Body of pancreas (tissue), 4 donors: ENCODE results near the gene LRRTM3.

Experiments used
- POLR2A ChIP-seq, 3 donors: fragments of 450-650 bp; IDR thresholded peaks; one replicate each; pipeline ENCODE4 v1.6.1; 2016; ENCODE audit warnings: antibody characterized with exemption in 3 of 3, mild to moderate bottlenecking in 2 of 3
- TF ChIP-seq, protein P1 (sequence below), 7 experiments: fragments of 450-650 bp in 4 of 7; fragments of 200-600 bp in 3 of 7; sonication (generic) in 3 of 7; IDR thresholded peaks; one replicate each; pipeline ENCODE4 v1.5.1; 2016 to 2019; ENCODE audit warnings: antibody characterized with exemption in 7 of 7

DNA sequence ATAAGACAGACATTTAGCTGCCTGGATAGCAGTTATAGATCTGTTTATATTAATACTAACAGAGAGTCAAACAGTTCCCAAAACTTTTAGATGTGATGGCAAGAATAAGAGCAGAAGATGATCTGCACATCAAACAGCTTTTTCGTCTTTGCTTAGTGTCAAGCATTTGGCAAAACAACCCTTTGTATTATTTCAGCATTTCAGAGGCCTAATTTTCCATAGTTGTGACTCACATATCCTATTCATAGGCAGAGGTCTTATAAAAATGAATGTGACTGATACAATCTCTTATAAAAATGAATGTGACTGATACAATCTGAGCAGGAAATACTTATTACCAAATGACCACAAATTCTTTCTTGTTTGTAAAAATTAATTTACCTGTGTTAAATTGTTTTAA lies 71.2 kb downstream of the LRRTM3 start:
- TF ChIP-seq, protein P1, sequence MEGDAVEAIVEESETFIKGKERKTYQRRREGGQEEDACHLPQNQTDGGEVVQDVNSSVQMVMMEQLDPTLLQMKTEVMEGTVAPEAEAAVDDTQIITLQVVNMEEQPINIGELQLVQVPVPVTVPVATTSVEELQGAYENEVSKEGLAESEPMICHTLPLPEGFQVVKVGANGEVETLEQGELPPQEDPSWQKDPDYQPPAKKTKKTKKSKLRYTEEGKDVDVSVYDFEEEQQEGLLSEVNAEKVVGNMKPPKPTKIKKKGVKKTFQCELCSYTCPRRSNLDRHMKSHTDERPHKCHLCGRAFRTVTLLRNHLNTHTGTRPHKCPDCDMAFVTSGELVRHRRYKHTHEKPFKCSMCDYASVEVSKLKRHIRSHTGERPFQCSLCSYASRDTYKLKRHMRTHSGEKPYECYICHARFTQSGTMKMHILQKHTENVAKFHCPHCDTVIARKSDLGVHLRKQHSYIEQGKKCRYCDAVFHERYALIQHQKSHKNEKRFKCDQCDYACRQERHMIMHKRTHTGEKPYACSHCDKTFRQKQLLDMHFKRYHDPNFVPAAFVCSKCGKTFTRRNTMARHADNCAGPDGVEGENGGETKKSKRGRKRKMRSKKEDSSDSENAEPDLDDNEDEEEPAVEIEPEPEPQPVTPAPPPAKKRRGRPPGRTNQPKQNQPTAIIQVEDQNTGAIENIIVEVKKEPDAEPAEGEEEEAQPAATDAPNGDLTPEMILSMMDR (IDR thresholded peaks at IDR 0.05): no peak
- no peak for TF ChIP-seq POLR2A (IDR thresholded peaks at IDR 0.05)
